CD14-positive monocyte (primary cell): ENCODE measurements around the gene GAB1. TPM values are rescaled to one million over a fixed set of nuclear protein-coding genes. Genes with fewer than 3 reads are reported as not detected.

ENCODE experiments used
- DNase-seq, 3 donors: peaks; one replicate each; pipeline ENCODE4 v3.0.0-alpha.2; 2011 to 2022
- H2AFZ ChIP-seq: 2 replicates; pipeline ENCODE4 v1.6.0; 2012; ENCODE audit warnings: mild to moderate bottlenecking, low read depth, low read length, inconsistent platforms; ENCODE audit not compliant: insufficient read depth, poor library complexity, severe bottlenecking
- H3K27ac ChIP-seq, 2 donors: 1 replicate in 1 of 2; 2 replicates in 1 of 2; pipeline ENCODE4 v1.5.1; 2012 to 2013; ENCODE audit warnings: low read length in 2 of 2, control low read depth in 1 of 2, inconsistent platforms in 1 of 2, low read depth in 1 of 2, mild to moderate bottlenecking in 1 of 2
- H3K27me3 ChIP-seq, 2 donors: one replicate each; pipeline versions ENCODE4 v1.6.0 to v1.6.1; 2011 to 2013; ENCODE audit warnings: low read length in 2 of 2; ENCODE audit not compliant: control insufficient read depth in 2 of 2, insufficient read depth in 2 of 2
- H3K36me3 ChIP-seq, 2 donors: replicated peaks in 1 of 2; 1 replicate in 1 of 2; 2 replicates in 1 of 2; pipeline versions ENCODE4 v1.5.1 to v1.6.1; 2012 to 2013; ENCODE audit warnings: low read length in 2 of 2, control low read depth in 1 of 2, inconsistent platforms in 1 of 2, mild to moderate bottlenecking in 1 of 2; ENCODE audit not compliant: insufficient read depth in 2 of 2, control insufficient read depth in 1 of 2
- H3K4me1 ChIP-seq, 2 donors: 1 replicate in 1 of 2; 2 replicates in 1 of 2; pipeline versions ENCODE4 v1.5.1 to v1.6.1; 2012 to 2013; ENCODE audit warnings: low read length in 2 of 2, control low read depth in 1 of 2, inconsistent platforms in 1 of 2, mild to moderate bottlenecking in 1 of 2, moderate library complexity in 1 of 2; ENCODE audit not compliant: insufficient read depth in 2 of 2, control insufficient read depth in 1 of 2
- H3K4me2 ChIP-seq: replicated peaks from 2 replicates; pipeline ENCODE3; 2012; ENCODE audit warnings: low read length, moderate library complexity, mild to moderate bottlenecking; ENCODE audit not compliant: poor library complexity, severe bottlenecking; ENCODE audit errors: extremely low read depth
- H3K4me3 ChIP-seq, 3 experiments: fragments of 200-600 bp in 1 of 3; sonication (generic) in 1 of 3; replicated peaks in 1 of 3; 1 replicate in 2 of 3; 2 replicates in 1 of 3; pipeline ENCODE4 v1.5.1; 2011 to 2013; ENCODE audit warnings: low read length in 3 of 3, mild to moderate bottlenecking in 3 of 3, control low read depth in 2 of 3, low read depth in 2 of 3, inconsistent platforms in 1 of 3, moderate library complexity in 1 of 3
- H3K79me2 ChIP-seq: 2 replicates; pipeline ENCODE4 v1.6.0; 2012; ENCODE audit warnings: mild to moderate bottlenecking, control low read depth, inconsistent platforms, low read length, moderate library complexity; ENCODE audit not compliant: insufficient read depth
- H3K9ac ChIP-seq: 2 replicates; pipeline ENCODE4 v1.6.0; 2017; ENCODE audit warnings: low read length, mild to moderate bottlenecking; ENCODE audit not compliant: insufficient read depth, poor library complexity, severe bottlenecking
- H3K9me3 ChIP-seq, 2 donors: replicated peaks in 1 of 2; 1 replicate in 1 of 2; 2 replicates in 1 of 2; pipeline versions ENCODE4 v1.5.1 to v1.6.1; 2012 to 2013; ENCODE audit warnings: low read length in 2 of 2, control low read depth in 1 of 2; ENCODE audit not compliant: control insufficient read depth in 1 of 2, insufficient read depth in 1 of 2
- H4K20me1 ChIP-seq: 2 replicates; pipeline ENCODE4 v1.6.0; 2012; ENCODE audit warnings: mild to moderate bottlenecking, low read length, control low read depth, moderate library complexity; ENCODE audit not compliant: insufficient read depth
- H3K27ac Mint-ChIP-seq, 7 donors: one replicate each; pipeline ENCODE4 v1.8.0; 2020; ENCODE audit warnings: mild to moderate bottlenecking in 7 of 7, mixed read lengths in 7 of 7, moderate library complexity in 6 of 7, inconsistent platforms in 2 of 7
- H3K27me3 Mint-ChIP-seq, 3 donors: one replicate each; pipeline ENCODE4 v1.8.0; 2021 to 2022; ENCODE audit warnings: low read depth in 3 of 3, mild to moderate bottlenecking in 3 of 3, mixed read lengths in 3 of 3, moderate library complexity in 3 of 3, inconsistent platforms in 1 of 3
- H3K36me3 Mint-ChIP-seq, 2 donors: one replicate each; pipeline ENCODE4 v1.8.0; 2020; ENCODE audit warnings: mixed read lengths in 2 of 2, inconsistent platforms in 1 of 2, mild to moderate bottlenecking in 1 of 2
- H3K4me1 Mint-ChIP-seq: one replicate; pipeline ENCODE4 v1.8.0; 2020; ENCODE audit warnings: mild to moderate bottlenecking, mixed read lengths
- H3K4me3 Mint-ChIP-seq, 2 donors: one replicate each; pipeline ENCODE4 v1.8.0; 2020; ENCODE audit warnings: mild to moderate bottlenecking in 2 of 2, mixed read lengths in 2 of 2, moderate library complexity in 1 of 2
- H3K9me3 Mint-ChIP-seq, 7 donors: one replicate each; pipeline ENCODE4 v1.8.0; 2020 to 2022; ENCODE audit warnings: mixed read lengths in 7 of 7, mild to moderate bottlenecking in 6 of 7, moderate library complexity in 6 of 7, inconsistent platforms in 2 of 7
- WGBS: methylation state at CpG from one replicate; pipeline ENCODE4 v1.1.5; 2013; ENCODE audit warnings: missing lambda C conversion rate; ENCODE audit not compliant: insufficient coverage; 5-methylcytosine and 5-hydroxymethylcytosine counted together
- intact Hi-C, 2 donors: fragments of 100-400 bp; cut with micrococcal nuclease; formaldehyde crosslinking; loops; one replicate each; pipeline versions ENCODE4 v1.15.0 to v1.15.1; 2023
- polyA plus RNA-seq, 3 donors: library from polyadenylated mRNA; depleted of rRNA in 1 of 3; unstranded in 2 of 3; stranded (reverse) in 1 of 3; fragments of 300-500 nt in 2 of 3; fragments of >200 nt in 1 of 3; fragmentation: Illumina TruSeq in 2 of 3; gene quantifications; 1 replicate in 2 of 3; 2 replicates in 1 of 3; pipeline ENCODE4 v1.2.3, GENCODE V29; 2012 to 2021
- TF ChIP-seq, protein P1 (sequence below): fragments of 200-600 bp; IDR thresholded peaks from one replicate; pipeline ENCODE4 v1.8.0; 2022; ENCODE audit warnings: antibody characterized with exemption, mild to moderate bottlenecking

GAB1 gene
- polyA plus RNA-seq, 3 donors: 0.55 to 7.3 (median 0.69) TPM

- peaks cover 4 to 10% of the 10 kb centered on the region in 2 donors for H3K36me3 ChIP-seq
- H3K9me3 ChIP-seq: peaks cover 8 to 14% of the 10 kb centered on the region in 2 donors
- no peak overlapping the region for H3K4me3 ChIP-seq
- H3K9ac ChIP-seq: no peak overlapping the region
- intact Hi-C loops: no loop called here
- H3K27me3 Mint-ChIP-seq: peaks cover 0 to 2% (median 0%) of the 10 kb centered on the region in 3 donors
- H4K20me1 ChIP-seq: no peaks in the 10 kb centered on the region
- H3K27ac Mint-ChIP-seq: no peak overlapping the region
- TF ChIP-seq, protein P1, sequence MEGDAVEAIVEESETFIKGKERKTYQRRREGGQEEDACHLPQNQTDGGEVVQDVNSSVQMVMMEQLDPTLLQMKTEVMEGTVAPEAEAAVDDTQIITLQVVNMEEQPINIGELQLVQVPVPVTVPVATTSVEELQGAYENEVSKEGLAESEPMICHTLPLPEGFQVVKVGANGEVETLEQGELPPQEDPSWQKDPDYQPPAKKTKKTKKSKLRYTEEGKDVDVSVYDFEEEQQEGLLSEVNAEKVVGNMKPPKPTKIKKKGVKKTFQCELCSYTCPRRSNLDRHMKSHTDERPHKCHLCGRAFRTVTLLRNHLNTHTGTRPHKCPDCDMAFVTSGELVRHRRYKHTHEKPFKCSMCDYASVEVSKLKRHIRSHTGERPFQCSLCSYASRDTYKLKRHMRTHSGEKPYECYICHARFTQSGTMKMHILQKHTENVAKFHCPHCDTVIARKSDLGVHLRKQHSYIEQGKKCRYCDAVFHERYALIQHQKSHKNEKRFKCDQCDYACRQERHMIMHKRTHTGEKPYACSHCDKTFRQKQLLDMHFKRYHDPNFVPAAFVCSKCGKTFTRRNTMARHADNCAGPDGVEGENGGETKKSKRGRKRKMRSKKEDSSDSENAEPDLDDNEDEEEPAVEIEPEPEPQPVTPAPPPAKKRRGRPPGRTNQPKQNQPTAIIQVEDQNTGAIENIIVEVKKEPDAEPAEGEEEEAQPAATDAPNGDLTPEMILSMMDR: no peak
- H3K4me2 ChIP-seq: no peak overlapping the region
- H3K9me3 Mint-ChIP-seq: peaks cover 0 to 28% (median 17%) of the 10 kb centered on the region in 7 donors
- H3K4me3 Mint-ChIP-seq: no peak overlapping the region
- no peak for DNase-seq
- no peaks in the 10 kb centered on the region for H3K27me3 ChIP-seq
- H3K27ac ChIP-seq: no peak overlapping the region
- H3K36me3 Mint-ChIP-seq: peaks cover 16 to 32% of the 10 kb centered on the region in 2 donors
- H3K79me2 ChIP-seq: no peaks in the 10 kb centered on the region
- H3K4me1 Mint-ChIP-seq: no peaks in the 10 kb centered on the region
- no peaks in the 10 kb centered on the region for H3K4me1 ChIP-seq
- H2AFZ ChIP-seq: no peak overlapping the region
Observed at GRCh38 chr4:143424276-143424675, 87.6 kb downstream of the GAB1 start.

DNA sequence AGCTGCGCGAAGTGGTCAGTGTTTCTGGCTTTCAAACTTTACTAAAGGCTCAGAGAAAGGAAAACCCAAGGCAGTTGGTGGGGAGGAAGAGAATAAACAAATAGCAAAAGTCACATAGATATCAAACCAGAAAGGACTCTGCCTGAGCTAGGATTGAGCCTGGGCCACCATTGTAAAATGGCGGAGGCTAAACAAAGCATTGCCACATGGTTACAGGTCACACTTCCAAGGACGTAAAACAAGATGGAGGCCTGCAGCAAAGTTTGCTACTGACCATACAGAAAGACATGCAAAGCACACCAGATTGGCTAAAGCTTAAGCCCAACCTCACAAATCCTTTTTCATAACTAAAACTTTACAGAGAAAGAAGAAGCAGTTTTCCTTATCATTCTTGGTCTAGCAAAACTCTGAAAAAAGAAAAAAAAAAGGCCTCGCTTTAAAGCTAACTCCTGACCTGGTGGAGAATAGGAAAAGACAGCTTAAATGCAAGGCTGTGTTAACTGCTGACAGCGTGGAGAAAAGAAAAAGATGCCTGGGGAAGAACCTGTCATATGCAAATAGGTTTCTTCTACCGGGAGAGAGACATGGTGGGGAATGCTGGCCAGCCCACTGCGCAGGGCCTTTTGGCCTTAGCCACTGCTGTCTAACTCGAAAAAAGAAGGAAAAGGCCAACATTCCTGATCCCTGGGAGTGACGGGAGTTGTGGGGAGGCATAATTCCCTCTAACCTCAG is 95.0 kb downstream of the GAB1 start:
- Histone ChIP-seq H2AFZ (no peak overlapping the region), H3K79me2 (no peaks in the 10 kb centered on the region), H4K20me1 (no peaks in the 10 kb centered on the region), H3K27me3 (no peaks in the 10 kb centered on the region), H3K4me2 (no peak overlapping the region), H3K9ac (no peak overlapping the region), H3K9me3 (peaks cover 13 to 39% of the 10 kb centered on the region in 2 donors), H3K4me3 (no peak overlapping the region), H3K36me3 (peaks cover 0 to 26% of the 10 kb centered on the region in 2 donors), H3K27ac (no peak overlapping the region), H3K4me1 (no peaks in the 10 kb centered on the region)
- WGBS: 100% methylated on average over 4 of the region's 10 CpGs
- H3K36me3 Mint-ChIP-seq: peaks cover 29 to 35% of the 10 kb centered on the region in 2 donors
- H3K4me1 Mint-ChIP-seq: no peaks in the 10 kb centered on the region
- H3K27ac Mint-ChIP-seq: no peak overlapping the region
- intact Hi-C loops: no loop called here
- no peak overlapping the region for H3K4me3 Mint-ChIP-seq
- TF ChIP-seq, protein P1: no peak
- peaks cover 8 to 42% (median 29%) of the 10 kb centered on the region in 7 donors for H3K9me3 Mint-ChIP-seq
- no peaks in the 10 kb centered on the region for H3K27me3 Mint-ChIP-seq
- no peak for DNase-seq
